GM15510 (cell line): ENCODE results near the gene MGAT3.

ENCODE experiments used
- POLR2A ChIP-seq: IDR thresholded peaks from 3 replicates; pipeline ENCODE4 v1.6.1; 2011; ENCODE audit warnings: borderline replicate concordance; ENCODE audit not compliant: insufficient read length; ENCODE audit errors: extremely low read depth

MGAT3 gene

DNA sequence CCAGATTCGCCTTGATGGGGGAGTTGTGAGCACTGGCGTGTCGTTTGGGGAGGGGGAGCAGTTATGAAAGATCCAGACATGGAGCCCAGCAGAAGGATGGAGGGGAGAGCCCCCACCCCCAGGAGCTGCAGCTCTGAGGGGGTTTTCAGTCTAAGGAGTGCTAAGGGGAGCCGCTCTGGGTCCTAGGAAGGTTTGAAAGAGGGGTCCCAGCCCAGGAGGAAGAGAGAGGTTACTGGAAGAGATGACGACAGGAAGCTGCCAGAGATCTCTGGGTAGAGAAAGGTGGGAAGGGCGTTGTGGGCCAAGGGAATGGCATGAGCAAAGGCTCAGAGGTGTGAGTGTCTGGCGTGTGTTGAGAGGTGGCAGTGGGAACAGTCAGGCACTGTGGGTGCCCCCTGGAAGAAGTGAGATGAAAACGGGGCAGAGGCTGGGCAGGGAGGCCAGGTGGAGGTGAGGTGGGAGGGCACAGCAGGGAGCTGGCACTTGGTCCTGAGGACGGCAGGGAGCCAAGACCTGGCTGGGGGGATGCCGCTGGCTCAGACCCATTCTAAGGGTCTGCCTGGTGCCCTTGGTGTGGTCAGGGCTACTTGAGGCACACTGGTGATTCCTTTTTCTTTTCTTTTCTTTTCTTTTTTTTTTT lies 1.8 kb downstream of the MGAT3 start:
- no peak for TF ChIP-seq POLR2A

DNA sequence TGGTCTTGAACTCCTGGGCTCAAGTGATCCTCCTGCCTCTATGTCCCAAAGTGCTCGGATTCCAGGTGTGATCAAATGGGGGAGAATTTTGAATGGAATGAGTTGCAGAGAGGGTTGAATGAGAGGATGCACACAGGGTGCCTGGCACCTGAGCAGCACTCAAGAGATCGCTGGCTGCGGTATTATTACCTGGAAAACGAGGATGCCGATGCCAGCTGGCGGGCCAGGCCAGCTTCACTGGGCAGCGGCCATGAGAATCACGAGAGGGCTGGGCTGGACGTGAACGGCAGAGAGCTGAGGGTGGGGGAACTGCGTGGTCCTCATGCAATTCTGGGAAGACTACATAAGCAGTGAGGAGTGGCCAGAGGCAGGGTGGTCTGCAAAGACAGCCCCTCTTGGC lies 2.9 kb downstream of the MGAT3 start:
- TF ChIP-seq POLR2A, result no peak

DNA sequence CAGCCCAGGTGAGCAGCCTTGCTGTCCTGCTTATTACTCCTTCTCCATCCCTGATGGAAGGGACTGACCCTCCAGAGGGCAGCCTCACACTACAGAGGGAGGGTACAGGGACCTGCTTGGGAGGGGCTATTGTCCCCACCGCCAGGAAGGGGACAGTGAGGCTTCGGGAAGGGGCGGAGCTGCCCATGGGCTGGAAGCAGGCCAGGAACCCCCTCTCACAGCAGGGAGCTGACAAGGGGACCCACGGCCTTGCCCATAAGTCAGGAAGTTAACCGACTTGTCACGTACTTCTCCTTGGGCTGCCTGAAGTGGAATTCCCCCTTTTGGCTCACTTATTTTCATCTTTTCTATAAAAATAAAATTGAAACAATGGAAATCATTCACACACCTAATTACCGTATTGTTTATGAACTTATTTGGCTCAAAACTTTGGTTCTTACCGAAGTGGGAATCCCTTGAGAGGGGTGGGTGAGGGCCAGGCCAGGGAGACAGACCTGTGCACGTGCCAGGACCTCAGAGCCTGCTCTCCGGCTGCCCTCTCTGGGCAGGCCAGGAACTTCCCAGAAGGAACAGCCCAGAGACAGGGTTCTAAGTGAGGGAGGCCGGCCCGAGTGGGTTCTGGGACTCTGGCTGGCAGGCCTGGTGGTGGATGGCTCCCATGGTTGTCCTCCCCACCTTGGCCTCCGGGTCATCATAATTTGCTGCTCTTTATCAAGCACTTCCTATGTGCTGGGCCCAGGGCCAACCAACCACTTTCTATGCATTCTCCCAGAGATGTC lies 5.8 kb downstream of the MGAT3 start:
- TF ChIP-seq POLR2A, result no peak

DNA sequence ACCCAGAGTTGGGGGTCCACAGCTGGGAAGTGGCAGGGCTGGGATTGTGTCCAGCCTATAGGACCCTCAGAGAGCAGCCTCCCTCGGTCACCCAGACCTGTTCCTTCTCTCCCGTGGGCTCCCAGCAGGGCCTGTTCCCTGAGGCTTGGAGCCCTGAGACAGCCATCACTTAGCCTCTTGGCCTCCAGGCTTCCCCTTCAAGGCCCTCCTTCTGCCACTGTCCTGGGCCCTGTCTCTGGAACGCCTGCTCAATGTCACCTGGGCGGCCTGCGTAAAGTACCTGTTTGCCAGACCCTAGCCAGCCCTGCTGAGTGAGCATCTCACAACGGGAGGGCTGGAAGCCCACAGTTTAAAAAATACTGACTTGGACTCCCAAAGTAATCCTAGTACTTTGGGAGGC lies 6.5 kb downstream of the MGAT3 start:
- no peak for TF ChIP-seq POLR2A

DNA sequence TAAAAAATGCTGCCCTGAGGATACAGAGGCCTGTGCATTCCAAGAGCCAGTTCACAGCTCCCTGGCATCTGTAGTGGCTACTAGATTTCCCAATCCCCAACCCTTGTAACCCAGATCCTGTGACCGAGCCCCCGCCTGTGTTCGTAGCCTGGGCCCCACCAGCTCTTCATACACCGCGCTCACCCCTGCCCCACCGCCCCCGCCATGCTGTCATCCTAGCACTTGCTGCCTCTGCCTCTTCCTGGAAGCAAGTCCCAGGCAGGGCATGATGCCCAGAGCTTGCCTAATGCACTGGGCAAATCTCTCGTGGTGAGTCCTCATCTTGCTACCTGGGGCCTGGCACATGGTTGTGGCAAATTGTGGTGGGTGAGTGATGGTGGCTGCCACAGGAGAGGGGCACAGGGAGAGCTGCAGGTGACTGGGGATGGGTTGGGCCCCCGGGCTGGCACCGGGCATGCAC lies 7.1 kb downstream of the MGAT3 start:
- TF ChIP-seq POLR2A, result no peak

DNA sequence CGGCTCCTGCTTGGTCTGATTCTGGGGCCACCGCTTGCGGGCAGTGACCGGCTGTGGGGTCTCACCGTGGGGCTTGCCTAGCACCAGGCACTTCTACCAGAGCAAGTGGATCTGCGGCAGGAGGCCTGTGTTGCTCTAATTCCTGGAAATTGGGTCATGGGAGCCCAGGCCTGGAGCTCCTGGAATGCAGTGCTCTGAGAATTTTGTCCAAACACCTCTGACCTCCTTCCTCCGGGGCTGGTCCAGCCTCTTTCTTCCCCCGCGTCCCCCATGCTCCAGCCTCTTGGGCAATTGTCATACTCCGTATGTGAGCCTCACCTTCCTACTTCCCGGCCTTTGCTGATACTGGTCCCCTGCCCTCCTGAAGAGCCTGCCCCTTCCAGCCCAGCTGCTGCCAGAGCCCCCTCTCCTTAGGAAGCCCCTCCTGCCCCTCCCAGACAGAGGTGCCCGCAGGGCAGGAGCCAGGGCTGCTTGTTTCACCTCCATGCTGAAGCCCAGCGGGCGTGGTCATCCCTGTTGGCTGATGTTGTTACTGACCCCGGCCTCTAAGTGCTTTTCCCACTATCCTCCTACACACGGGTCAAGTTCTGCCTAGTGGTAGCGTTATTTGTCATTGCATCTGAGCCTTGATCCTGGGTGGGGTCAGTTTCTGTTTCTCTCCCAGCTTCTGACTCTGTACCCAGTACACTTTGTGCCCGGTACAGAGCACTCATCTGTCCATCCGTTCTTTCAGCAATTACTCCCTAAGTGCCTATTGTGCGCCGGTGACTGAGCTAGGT lies 9.6 kb downstream of the MGAT3 start:
- TF ChIP-seq POLR2A, result no peak

DNA sequence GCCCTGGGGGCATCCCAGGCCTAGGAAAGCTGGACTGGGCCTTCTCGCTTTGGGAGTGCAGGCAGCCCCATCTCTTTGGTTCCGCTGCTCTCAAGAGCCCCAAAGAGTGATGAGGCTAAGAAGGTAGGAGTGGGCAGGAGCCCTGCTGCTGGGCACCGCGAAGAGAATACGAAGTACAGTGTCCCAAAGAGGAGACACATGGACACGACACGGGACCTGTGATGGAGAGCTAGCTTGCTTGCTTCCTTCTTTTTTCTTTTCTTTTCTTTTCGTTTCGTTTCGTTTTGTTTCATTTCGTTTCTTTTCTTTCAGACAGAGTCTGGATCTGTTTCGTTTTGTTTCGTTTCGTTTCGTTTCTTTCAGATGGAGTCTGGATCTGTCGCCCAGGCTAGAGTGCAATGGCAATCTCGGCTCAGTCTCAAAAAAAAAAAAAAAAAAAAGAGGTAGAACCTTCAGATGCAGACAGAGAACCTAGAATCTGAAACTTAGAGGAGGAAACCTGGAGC lies 10.6 kb downstream of the MGAT3 start:
- TF ChIP-seq POLR2A, result no peak

DNA sequence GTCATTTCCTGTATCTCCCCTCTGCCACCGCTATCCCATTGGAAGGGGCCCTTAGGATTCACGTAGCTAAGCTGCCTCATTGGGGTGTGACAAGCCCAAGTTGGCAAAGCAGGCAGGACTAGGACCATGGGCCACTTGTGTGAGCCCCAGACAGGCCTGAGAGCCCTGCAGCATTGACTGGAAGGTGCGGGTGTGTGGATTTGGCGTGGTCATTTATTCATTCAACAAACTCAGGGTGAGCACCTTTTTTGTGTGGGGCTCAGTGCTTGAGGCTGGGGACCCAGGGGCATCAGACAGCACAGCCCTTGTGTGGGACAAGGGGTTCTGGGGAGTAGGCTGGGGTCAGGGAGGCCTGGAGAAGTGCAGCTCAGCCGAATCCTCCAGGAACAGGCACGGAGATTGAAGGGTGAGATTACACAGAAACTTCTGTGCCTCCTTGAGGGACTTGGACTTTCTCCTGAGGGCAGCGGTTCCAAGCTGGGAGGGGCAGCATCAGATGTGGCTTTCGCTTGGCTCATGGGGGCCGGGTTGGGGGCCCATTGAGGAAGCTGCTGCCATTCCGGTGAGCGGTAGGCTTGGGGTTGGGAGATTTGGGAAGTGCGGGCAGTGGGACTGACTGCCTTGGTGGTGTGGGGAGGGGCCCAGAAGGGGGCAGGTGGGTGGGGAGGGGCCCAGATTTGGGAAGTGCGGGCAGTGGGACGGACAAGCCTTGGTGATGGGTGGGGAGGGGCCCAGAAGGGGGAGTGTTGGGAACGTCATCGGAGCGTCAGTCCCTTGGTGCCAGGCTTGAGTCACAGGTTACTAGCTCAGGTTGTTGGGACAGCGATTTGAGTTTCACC lies 11.9 kb downstream of the MGAT3 start:
- no peak for TF ChIP-seq POLR2A

DNA sequence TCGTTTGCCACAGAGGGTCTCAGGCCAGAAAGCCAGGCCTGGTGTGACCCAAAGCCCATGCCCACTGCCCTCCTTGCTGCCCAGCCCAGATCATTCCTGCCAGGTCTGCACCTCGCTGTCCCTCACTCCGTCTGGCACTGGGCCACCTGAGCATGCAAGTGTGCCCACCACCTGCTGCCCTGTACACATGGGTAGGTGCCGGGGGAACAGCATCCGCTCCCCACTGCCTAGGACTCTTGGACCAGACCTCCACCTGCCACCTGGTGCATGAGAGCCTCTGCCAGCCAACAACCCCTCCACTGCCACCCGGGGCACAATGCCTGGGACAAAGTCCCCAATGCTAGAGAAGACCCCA lies 12.5 kb downstream of the MGAT3 start:
- no peak for TF ChIP-seq POLR2A

DNA sequence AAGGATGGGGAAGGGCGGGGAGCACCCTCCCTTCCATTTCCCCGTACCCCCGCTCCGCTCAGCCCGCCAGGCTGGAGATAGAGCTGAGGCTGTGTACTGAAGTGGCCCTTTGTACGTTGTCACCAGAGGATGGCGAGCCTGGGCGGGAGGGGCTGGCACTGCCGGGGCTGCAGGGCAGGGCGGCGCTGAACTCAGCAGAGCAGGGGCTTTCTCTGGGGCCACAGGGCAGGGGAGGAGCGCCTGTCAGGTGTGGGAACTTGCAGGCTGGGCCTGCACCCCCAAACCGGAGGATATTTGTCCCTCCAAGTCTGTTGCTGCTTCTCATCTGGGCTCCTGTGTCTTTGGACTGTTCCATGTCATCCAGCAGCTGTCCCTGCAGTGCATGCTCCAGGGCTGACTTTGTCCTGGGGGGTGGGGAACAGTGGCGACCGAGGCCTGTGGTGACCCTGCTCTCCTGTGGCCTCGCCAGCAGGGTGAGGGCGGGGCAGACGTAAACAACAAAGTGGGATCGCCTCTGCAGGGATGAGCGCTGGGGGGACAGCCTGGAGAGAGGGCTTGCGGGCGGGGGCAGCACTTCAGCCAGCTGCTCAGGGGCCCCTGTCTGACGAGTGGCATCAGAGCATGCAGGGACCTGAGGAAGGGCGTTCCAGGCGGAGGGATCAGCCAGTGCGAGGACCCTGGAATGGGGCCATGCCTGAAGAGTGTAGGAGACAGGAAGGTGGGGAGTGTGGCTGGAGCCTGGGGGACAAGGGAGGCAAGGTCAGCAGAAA lies 13.1 kb downstream of the MGAT3 start:
- no peak for TF ChIP-seq POLR2A

DNA sequence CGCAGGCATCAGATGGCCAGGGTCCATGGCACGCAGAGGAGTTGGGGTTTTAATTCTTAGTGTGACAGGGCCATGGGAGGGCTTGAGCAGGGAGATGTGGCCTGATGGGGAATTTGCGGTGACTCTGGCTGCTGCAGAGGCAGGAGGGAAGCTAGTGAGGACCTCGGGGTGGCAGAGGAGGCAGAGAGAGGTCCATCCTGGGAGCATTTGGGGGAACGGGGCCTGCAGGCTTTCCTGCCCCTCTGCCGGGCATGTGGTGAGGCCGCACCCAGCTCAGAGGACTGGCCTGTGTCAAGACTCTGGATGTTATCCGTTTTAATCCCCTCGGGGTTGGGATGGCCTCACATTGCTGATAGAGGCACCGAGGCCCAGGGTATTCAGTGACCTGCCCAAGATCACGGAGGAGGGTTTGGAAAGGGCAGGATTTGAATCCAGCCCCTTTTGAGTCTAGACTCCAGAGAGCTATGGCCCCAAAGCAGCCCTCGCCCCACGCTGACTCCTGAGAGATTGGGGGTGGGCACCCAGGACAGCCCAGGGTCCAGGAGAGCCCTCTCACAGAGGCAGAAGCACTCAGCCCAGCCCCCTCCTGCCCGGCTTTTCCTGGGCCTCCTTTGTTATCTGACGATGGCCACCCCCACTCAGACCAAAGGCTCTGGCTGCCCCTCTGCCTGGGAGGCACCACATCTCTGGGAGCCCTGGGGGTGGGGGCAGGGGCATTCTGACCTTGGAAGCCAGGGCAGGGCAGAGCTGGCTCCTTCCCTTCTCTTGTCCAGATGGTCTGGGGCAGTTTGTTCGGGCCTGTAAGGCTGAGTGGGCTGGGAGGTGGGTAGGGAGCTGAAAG lies 13.9 kb downstream of the MGAT3 start:
- no peak for TF ChIP-seq POLR2A

DNA sequence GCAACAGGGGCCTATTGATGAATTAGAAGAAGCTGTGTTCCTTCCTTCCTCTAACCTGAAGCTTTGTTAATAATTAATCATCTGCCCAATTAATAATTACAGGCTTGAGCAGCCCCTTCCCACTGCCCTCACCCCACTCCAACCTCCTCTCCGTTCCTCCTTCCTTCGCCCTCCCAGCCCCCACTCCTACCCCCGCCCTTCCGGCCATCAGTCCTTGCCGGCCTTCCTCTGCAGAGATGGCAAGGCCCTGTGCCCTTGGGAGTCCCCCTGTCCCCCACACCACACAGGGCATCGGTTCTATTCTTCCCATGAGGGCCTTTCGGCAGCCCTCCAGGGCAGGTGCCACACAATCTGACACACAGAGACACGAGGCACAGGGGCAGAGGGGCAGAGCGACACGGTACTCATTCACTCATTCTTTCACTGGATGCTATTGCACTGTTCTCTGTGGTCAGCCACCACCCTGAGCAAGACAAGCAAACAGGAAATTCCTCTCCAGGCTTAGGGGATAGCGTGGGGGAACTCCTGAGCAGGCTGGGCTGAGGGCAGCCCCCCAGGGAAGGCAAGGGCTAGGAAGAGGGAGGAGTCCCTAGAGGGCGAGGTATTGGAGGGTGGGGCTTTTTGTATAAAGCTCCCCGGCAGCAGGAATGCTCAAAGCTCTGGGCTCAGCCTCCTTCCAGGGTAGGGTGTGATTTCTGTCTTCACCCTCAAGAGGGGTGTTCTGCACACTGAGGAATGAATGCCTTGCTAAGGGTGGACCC lies 14.7 kb downstream of the MGAT3 start:
- TF ChIP-seq POLR2A, result no peak
